Measurements from ENCODE around the gene NFATC2IP. TPM values are rescaled to one million over a fixed set of nuclear protein-coding genes. Genes with fewer than 3 reads are reported as not detected.

Gene NFATC2IP
- total and polyA plus RNA-seq, 2 experiments from 2014 or later = 11.4 to 16.8 TPM

GRCh38 chr16:29011851-29012250 lies 61.1 kb downstream of the NFATC2IP start:
- Histone ChIP-seq H3F3A (ENCODE audit: insufficient read depth) (peaks cover 5% of the 10 kb centered on the region; the same call in 1 of the 2 replicates), H3K27ac (no peak overlapping the region), H3K9me3 (ENCODE audit: low read depth) (no peaks in the 10 kb centered on the region), H3K36me3 (ENCODE audit: low read depth) (no peaks in the 10 kb centered on the region), H2AFZ (no peak overlapping the region), H3K9ac (no peak overlapping the region), H3K4me1 (ENCODE audit: insufficient read depth) (peaks cover 4% of the 10 kb centered on the region), H3K79me2 (ENCODE audit: insufficient read depth) (no peaks in the 10 kb centered on the region), H3K9me2 (ENCODE audit: insufficient read depth) (no peaks in the 10 kb centered on the region), H3K4me2 (ENCODE audit: unreplicated experiment) (no peak overlapping the region), H4K20me1 (ENCODE audit: insufficient read depth) (no peaks in the 10 kb centered on the region), H3K4me3 (no peak overlapping the region), H3K27me3 (replicated peaks; ENCODE audit: insufficient read depth) (no peaks in the 10 kb centered on the region)
- DNase-seq = no peak
- in situ Hi-C loops (cut with MboI) = no loop called here
- WGBS, 2 experiments (ENCODE audit: low coverage in 1 of 2, low lambda C conversion rate in 2 of 2, missing lambda C conversion rate in 2 of 2) = 81 to 89% methylated on average over 4 of the region's 4 CpGs
- TF ChIP-seq EZH2phosphoT487 (IDR thresholded peaks at IDR 0.05; ENCODE audit: insufficient read depth, low read depth) (no peak), EZH2 (IDR thresholded peaks at IDR 0.05; ENCODE audit: insufficient read depth, poor library complexity, severe bottlenecking) (no peak)

GRCh38 chr16:29012913-29013553 lies 62.3 kb downstream of the NFATC2IP start:
- in situ Hi-C loops (cut with MboI) = no loop called here
- Histone ChIP-seq H3K4me1 (ENCODE audit: insufficient read depth) (peaks cover 4% of the 10 kb centered on the region), H3K9ac (no peak overlapping the region), H3K4me2 (ENCODE audit: unreplicated experiment) (no peak overlapping the region), H3F3A (ENCODE audit: insufficient read depth) (no peaks in the 10 kb centered on the region), H3K9me2 (ENCODE audit: insufficient read depth) (no peaks in the 10 kb centered on the region), H3K79me2 (ENCODE audit: insufficient read depth) (no peaks in the 10 kb centered on the region), H3K4me3 (no peak overlapping the region), H3K36me3 (ENCODE audit: low read depth) (no peaks in the 10 kb centered on the region), H3K27ac (no peak overlapping the region), H3K9me3 (ENCODE audit: low read depth) (no peaks in the 10 kb centered on the region), H4K20me1 (ENCODE audit: insufficient read depth) (no peaks in the 10 kb centered on the region), H3K27me3 (replicated peaks; ENCODE audit: insufficient read depth) (no peaks in the 10 kb centered on the region), H2AFZ (no peak overlapping the region)
- DNase-seq = no peak
- 24 to 30% methylated on average over 9 of the region's 9 CpGs for WGBS, 2 experiments (ENCODE audit: low coverage in 1 of 2, low lambda C conversion rate in 2 of 2, missing lambda C conversion rate in 2 of 2)
- TF ChIP-seq EZH2phosphoT487 (IDR thresholded peaks at IDR 0.05; ENCODE audit: insufficient read depth, low read depth) = no peak
- TF ChIP-seq EZH2 (IDR thresholded peaks at IDR 0.05; ENCODE audit: insufficient read depth, poor library complexity, severe bottlenecking) = no peak

GRCh38 chr16:29014561-29015069 lies 63.9 kb downstream of the NFATC2IP start:
- DNase-seq = no peak
- H2AFZ ChIP-seq = no peak overlapping the region
- no peaks in the 10 kb centered on the region for H3K36me3 ChIP-seq (ENCODE audit: low read depth)
- no peak overlapping the region for H3K4me2 ChIP-seq (ENCODE audit: unreplicated experiment)
- 87 to 93% methylated on average over 3 of the region's 3 CpGs for WGBS, 2 experiments (ENCODE audit: low coverage in 1 of 2, low lambda C conversion rate in 2 of 2, missing lambda C conversion rate in 2 of 2)
- no peak overlapping the region for H3K9ac ChIP-seq
- H3K4me3 ChIP-seq = no peak overlapping the region
- H3K27me3 ChIP-seq (replicated peaks; ENCODE audit: insufficient read depth) = no peaks in the 10 kb centered on the region
- no peak overlapping the region for H3K27ac ChIP-seq
- H3K4me1 ChIP-seq (ENCODE audit: insufficient read depth) = no peaks in the 10 kb centered on the region
- no peak for TF ChIP-seq EZH2 (IDR thresholded peaks at IDR 0.05; ENCODE audit: insufficient read depth, poor library complexity, severe bottlenecking)
- TF ChIP-seq EZH2phosphoT487 (IDR thresholded peaks at IDR 0.05; ENCODE audit: insufficient read depth, low read depth) = no peak
- no peaks in the 10 kb centered on the region for H4K20me1 ChIP-seq (ENCODE audit: insufficient read depth)
- no peaks in the 10 kb centered on the region for H3F3A ChIP-seq (ENCODE audit: insufficient read depth)
- in situ Hi-C loops (cut with MboI) = no loop called here
- H3K9me3 ChIP-seq (ENCODE audit: low read depth) = no peaks in the 10 kb centered on the region
- no peaks in the 10 kb centered on the region for H3K79me2 ChIP-seq (ENCODE audit: insufficient read depth)
- H3K9me2 ChIP-seq (ENCODE audit: insufficient read depth) = no peaks in the 10 kb centered on the region

Other genes with a start within 250 kb of the NFATC2IP start
- 105 and 108 TPM in 2 replicates for gene EIF3C, start 239.5 kb upstream of the NFATC2IP start, total RNA-seq (2014; rRNA removed; shearing (Covaris generic))
- gene EIF3C, start 239.5 kb upstream of the NFATC2IP start, polyA plus RNA-seq (2016; fragmentation: Nextera tagmentation; extraction: Ambion mirVana) = 515 and 533 TPM in 2 replicates
- gene NPIPB9, start 199.2 kb upstream of the NFATC2IP start, total RNA-seq (2014; rRNA removed; shearing (Covaris generic)) = 0.38 TPM in 1 of 2 replicates, not detected in the other
- not detected in 2 replicates for gene NPIPB9, start 199.2 kb upstream of the NFATC2IP start, polyA plus RNA-seq (2016; fragmentation: Nextera tagmentation; extraction: Ambion mirVana)
- 37.2 and 43.1 TPM in 2 replicates for gene ATXN2L, start 127.9 kb upstream of the NFATC2IP start, total RNA-seq (2014; rRNA removed; shearing (Covaris generic))
- 50.7 and 53.1 TPM in 2 replicates for gene ATXN2L, start 127.9 kb upstream of the NFATC2IP start, polyA plus RNA-seq (2016; fragmentation: Nextera tagmentation; extraction: Ambion mirVana)
- 95.2 and 107 TPM in 2 replicates for gene TUFM, start 104.6 kb upstream of the NFATC2IP start, total RNA-seq (2014; rRNA removed; shearing (Covaris generic))
- 141 and 148 TPM in 2 replicates for gene TUFM, start 104.6 kb upstream of the NFATC2IP start, polyA plus RNA-seq (2016; fragmentation: Nextera tagmentation; extraction: Ambion mirVana)
- gene SH2B1, start 87.1 kb upstream of the NFATC2IP start, total RNA-seq (2014; rRNA removed; shearing (Covaris generic)) = 16.8 and 21.8 TPM in 2 replicates
- gene SH2B1, start 87.1 kb upstream of the NFATC2IP start, polyA plus RNA-seq (2016; fragmentation: Nextera tagmentation; extraction: Ambion mirVana) = 8.4 and 8.8 TPM in 2 replicates
- 0.11 TPM in 1 of 2 replicates, not detected in the other for gene ATP2A1, start 72.4 kb upstream of the NFATC2IP start, total RNA-seq (2014; rRNA removed; shearing (Covaris generic))
- 0.09 and 0.10 TPM in 2 replicates for gene ATP2A1, start 72.4 kb upstream of the NFATC2IP start, polyA plus RNA-seq (2016; fragmentation: Nextera tagmentation; extraction: Ambion mirVana)
- 34.7 and 53.4 TPM in 2 replicates for gene RABEP2, start 25.7 kb upstream of the NFATC2IP start, total RNA-seq (2014; rRNA removed; shearing (Covaris generic))
- 14.0 and 15.4 TPM in 2 replicates for gene RABEP2, start 25.7 kb upstream of the NFATC2IP start, polyA plus RNA-seq (2016; fragmentation: Nextera tagmentation; extraction: Ambion mirVana)
- not detected in 2 replicates for gene CD19, start 19.0 kb upstream of the NFATC2IP start, total RNA-seq (2014; rRNA removed; shearing (Covaris generic))
- gene CD19, start 19.0 kb upstream of the NFATC2IP start, polyA plus RNA-seq (2016; fragmentation: Nextera tagmentation; extraction: Ambion mirVana) = not detected in 2 replicates
- 44.3 and 48.4 TPM in 2 replicates for gene SPNS1, start 23.8 kb downstream of the NFATC2IP start, total RNA-seq (2014; rRNA removed; shearing (Covaris generic))
- gene SPNS1, start 23.8 kb downstream of the NFATC2IP start, polyA plus RNA-seq (2016; fragmentation: Nextera tagmentation; extraction: Ambion mirVana) = 41.3 and 46.9 TPM in 2 replicates
- gene LAT, start 34.1 kb downstream of the NFATC2IP start, total RNA-seq (2014; rRNA removed; shearing (Covaris generic)) = 2.4 and 2.9 TPM in 2 replicates
- 2.3 and 2.4 TPM in 2 replicates for gene LAT, start 34.1 kb downstream of the NFATC2IP start, polyA plus RNA-seq (2016; fragmentation: Nextera tagmentation; extraction: Ambion mirVana)

Measured in GM23248 (cell line).